Naive thymus-derived CD8-positive, alpha-beta T cell (primary cell): ENCODE data around the gene ADD2. TPM values are rescaled to one million over a fixed set of nuclear protein-coding genes. Genes with fewer than 3 reads are reported as not detected.
"Not testable (repeated sequence)": the region's sequence is repeated elsewhere in the genome, so short reads cannot be mapped to it uniquely, and the experiment has no call there.

ENCODE experiments used
- ATAC-seq, 2 donors: fragments of 150-1000 bp; cut with Tn5 transposase in 1 of 2; sonication (Bioruptor Pico), chemical (Tn5 transposase) in 1 of 2; 1 replicate in 1 of 2; 2 replicates in 1 of 2; pipeline ENCODE4 v1.10.0; 2021; ENCODE audit warnings: mild to moderate bottlenecking in 2 of 2, moderate library complexity in 2 of 2
- POLR2A ChIA-PET: fragments of 350-600 bp; sonication (Branson Sonifier 250); formaldehyde crosslinking; loops from one replicate; lab custom pipeline; 2021; ENCODE audit warnings: antibody characterized with exemption; lab: Charles Lee
- DNase-seq, 10 donors: peaks; one replicate each; pipeline versions ENCODE4 v3.0.0 to v3.0.0-alpha.2; 2020 to 2022
- H3K27ac Mint-ChIP-seq, 10 donors: one replicate each; pipeline ENCODE4 v1.8.0; 2020 to 2022; ENCODE audit warnings: mild to moderate bottlenecking in 10 of 10, mixed read lengths in 10 of 10, moderate library complexity in 4 of 10, inconsistent platforms in 1 of 10
- H3K27me3 Mint-ChIP-seq, 5 donors: one replicate each; pipeline ENCODE4 v1.8.0; 2021 to 2022; ENCODE audit warnings: mixed read lengths in 5 of 5
- H3K36me3 Mint-ChIP-seq, 3 donors: one replicate each; pipeline ENCODE4 v1.8.0; 2020 to 2022; ENCODE audit warnings: mixed read lengths in 3 of 3, mild to moderate bottlenecking in 2 of 3, inconsistent platforms in 1 of 3
- H3K4me1 Mint-ChIP-seq, 4 donors: one replicate each; pipeline ENCODE4 v1.8.0; 2021 to 2022; ENCODE audit warnings: mixed read lengths in 4 of 4
- H3K4me3 Mint-ChIP-seq, 10 donors: one replicate each; pipeline ENCODE4 v1.8.0; 2020 to 2022; ENCODE audit warnings: mild to moderate bottlenecking in 10 of 10, mixed read lengths in 10 of 10, moderate library complexity in 6 of 10, inconsistent platforms in 1 of 10
- H3K9me3 Mint-ChIP-seq, 9 donors: one replicate each; pipeline ENCODE4 v1.8.0; 2020 to 2022; ENCODE audit warnings: mixed read lengths in 9 of 9, mild to moderate bottlenecking in 3 of 9, inconsistent platforms in 1 of 9, moderate library complexity in 1 of 9
- polyA plus RNA-seq, 3 donors: library from polyadenylated mRNA; unstranded; fragments of 300-500 nt; fragmentation: Illumina TruSeq; gene quantifications; one replicate each; pipeline ENCODE4 v1.2.3, GENCODE V29; 2021
- total RNA-seq, 8 experiments: library from RNA in 2 of 8; stranded (reverse) in 2 of 8; gene quantifications; one replicate each; pipeline ENCODE4 v1.2.3 and lab custom pipeline; 2021 to 2026

ADD2 gene
- 10 to 100 TPM in 1 of 2 experiments, 1 to 10 TPM in 1; 9.3 to 10.9 TPM for total RNA-seq
- polyA plus RNA-seq, result 1 to 10 TPM; 1.8 to 4.7 (median 3.3) TPM
- 14.3 to 72.1 (median 38.5) reads per million in 6 experiments for total RNA-seq (lab: John Stamatoyannopoulos, UW)

- POLR2A ChIA-PET, result interaction anchor here (0.8 to 2.2 kb wide), 3 partner anchors 17 to 112 kb away, joined by 3 to 5 read pairs (median 5); no protein-coding TSS in a partner anchor
- DNase-seq (peak; percentile 32 to 67 (median 45)), ATAC-seq (peak; percentile 79 to 82)
- Mint-ChIP-seq H3K4me3 (peak within 1 kb of the TSS; percentile 85 to 93 (median 90)), H3K27me3 (peaks cover 0 to 39% (median 4%) of the 10 kb centered on the region in 5 donors), H3K4me1 (peaks cover 5 to 24% (median 19%) of the 10 kb centered on the region in 4 donors), H3K9me3 (no peaks in the 10 kb centered on the region), H3K36me3 (no peaks in the 10 kb centered on the region), H3K27ac (peak within 1 kb of the TSS in 9 of 10 donors; percentile 25 to 92 (median 80))
Measured at GRCh38 chr2:70767699-70768589, at the start of gene ADD2. Gene ADD2 (minus strand): TSS chr2:70768200. CDS start chr2:70706408, 61,792 bp downstream.

GRCh38 chr2:70817284-70817954 is 49.4 kb upstream of the ADD2 start:
- DNase-seq (no peak), ATAC-seq (no peak)
- no peaks in the 10 kb centered on the region for H3K9me3 Mint-ChIP-seq
- H3K27ac Mint-ChIP-seq, result no peak overlapping the region
- H3K27me3 Mint-ChIP-seq, result peaks cover 0 to 18% (median 8%) of the 10 kb centered on the region in 5 donors
- H3K36me3 Mint-ChIP-seq, result no peaks in the 10 kb centered on the region
- H3K4me1 Mint-ChIP-seq, result peaks cover 0 to 6% (median 1%) of the 10 kb centered on the region in 4 donors
- H3K4me3 Mint-ChIP-seq, result no peak overlapping the region
- POLR2A ChIA-PET, result no interaction called here

GRCh38 chr2:70816726-70817125 is 48.7 kb upstream of the ADD2 start:
- DNase-seq (no peak), ATAC-seq (no peak)
- H3K4me1 Mint-ChIP-seq, result no peaks in the 10 kb centered on the region
- no peaks in the 10 kb centered on the region for H3K36me3 Mint-ChIP-seq
- H3K27me3 Mint-ChIP-seq, result peaks cover 0 to 18% (median 8%) of the 10 kb centered on the region in 5 donors
- POLR2A ChIA-PET, result no interaction called here
- peak overlapping the region in 1 of 10 donors; percentile 24 for H3K27ac Mint-ChIP-seq
- no peaks in the 10 kb centered on the region for H3K9me3 Mint-ChIP-seq
- H3K4me3 Mint-ChIP-seq, result no peak overlapping the region

GRCh38 chr2:70808983-70809958 is 41.3 kb upstream of the ADD2 start:
- H3K27ac Mint-ChIP-seq, result peak overlapping the region in 1 of 10 donors; percentile 65
- no peak for DNase-seq
- no peak overlapping the region for H3K4me3 Mint-ChIP-seq
- POLR2A ChIA-PET, result no interaction called here
- peaks cover 0 to 3% (median 0%) of the 10 kb centered on the region in 9 donors for H3K9me3 Mint-ChIP-seq
- H3K27me3 Mint-ChIP-seq, result peaks cover 0 to 4% (median 0%) of the 10 kb centered on the region in 5 donors
- no peaks in the 10 kb centered on the region for H3K4me1 Mint-ChIP-seq
- no peaks in the 10 kb centered on the region for H3K36me3 Mint-ChIP-seq
- ATAC-seq, result no peak

- POLR2A ChIA-PET, result no interaction called here
- ATAC-seq (no peak), DNase-seq (no peak)
- H3K4me1 Mint-ChIP-seq, result no peaks in the 10 kb centered on the region
- peaks cover 0 to 3% (median 0%) of the 10 kb centered on the region in 9 donors for H3K9me3 Mint-ChIP-seq
- no peak overlapping the region for H3K4me3 Mint-ChIP-seq
- no peak overlapping the region for H3K27ac Mint-ChIP-seq
- H3K36me3 Mint-ChIP-seq, result peaks cover 0 to 4% (median 0%) of the 10 kb centered on the region in 3 donors
- peaks cover 0 to 2% (median 0%) of the 10 kb centered on the region in 5 donors for H3K27me3 Mint-ChIP-seq
Measured at GRCh38 chr2:70807828-70808118, 39.8 kb upstream of the ADD2 start.

- ATAC-seq (no peak), DNase-seq (no peak)
- no peaks in the 10 kb centered on the region for H3K4me1 Mint-ChIP-seq
- peaks cover 0 to 3% (median 0%) of the 10 kb centered on the region in 9 donors for H3K9me3 Mint-ChIP-seq
- no peak overlapping the region for H3K27ac Mint-ChIP-seq
- H3K27me3 Mint-ChIP-seq, result peaks cover 0 to 2% (median 0%) of the 10 kb centered on the region in 5 donors
- no peak overlapping the region for H3K4me3 Mint-ChIP-seq
- POLR2A ChIA-PET, result no interaction called here
- H3K36me3 Mint-ChIP-seq, result peaks cover 0 to 4% (median 0%) of the 10 kb centered on the region in 3 donors
Measured at GRCh38 chr2:70807102-70807827, 39.3 kb upstream of the ADD2 start.

GRCh38 chr2:70806620-70807019 is 38.6 kb upstream of the ADD2 start:
- H3K36me3 Mint-ChIP-seq, result peaks cover 0 to 4% (median 0%) of the 10 kb centered on the region in 3 donors
- H3K27me3 Mint-ChIP-seq, result peaks cover 0 to 2% (median 0%) of the 10 kb centered on the region in 5 donors
- ATAC-seq (no peak), DNase-seq (no peak)
- no peak overlapping the region for H3K27ac Mint-ChIP-seq
- no peak overlapping the region for H3K4me3 Mint-ChIP-seq
- POLR2A ChIA-PET, result no interaction called here
- no peaks in the 10 kb centered on the region for H3K4me1 Mint-ChIP-seq
- peaks cover 0 to 3% (median 0%) of the 10 kb centered on the region in 9 donors for H3K9me3 Mint-ChIP-seq

GRCh38 chr2:70806013-70806412 is 38.0 kb upstream of the ADD2 start:
- Mint-ChIP-seq H3K27ac (no peak overlapping the region), H3K36me3 (peaks cover 0 to 4% (median 0%) of the 10 kb centered on the region in 3 donors), H3K4me3 (no peak overlapping the region), H3K27me3 (peaks cover 0 to 2% (median 0%) of the 10 kb centered on the region in 5 donors), H3K9me3 (peaks cover 0 to 3% (median 0%) of the 10 kb centered on the region in 9 donors), H3K4me1 (no peaks in the 10 kb centered on the region)
- POLR2A ChIA-PET, result no interaction called here
- ATAC-seq (no peak), DNase-seq (no peak)

- DNase-seq (no peak), ATAC-seq (no peak)
- Mint-ChIP-seq H3K36me3 (peaks cover 0 to 9% (median 8%) of the 10 kb centered on the region in 3 donors), H3K4me3 (no peak overlapping the region), H3K27me3 (peaks cover 0 to 38% (median 5%) of the 10 kb centered on the region in 5 donors), H3K4me1 (peaks cover 0 to 3% (median 0%) of the 10 kb centered on the region in 4 donors), H3K9me3 (peaks cover 0 to 11% (median 6%) of the 10 kb centered on the region in 9 donors), H3K27ac (no peak overlapping the region)
- POLR2A ChIA-PET, result interaction anchor here (0.6 kb wide), 1 partner anchor 13 kb away, joined by 3 read pairs; no protein-coding TSS in a partner anchor
Measured at GRCh38 chr2:70801607-70802263, 33.7 kb upstream of the ADD2 start.

- POLR2A ChIA-PET, result no interaction called here
- DNase-seq, result no peak
- no peak overlapping the region for H3K27ac Mint-ChIP-seq
- H3K27me3 Mint-ChIP-seq, result peaks cover 0 to 41% (median 5%) of the 10 kb centered on the region in 5 donors
- H3K4me1 Mint-ChIP-seq, result peaks cover 0 to 3% (median 0%) of the 10 kb centered on the region in 4 donors
- ATAC-seq, result no peak
- peaks cover 0 to 9% (median 8%) of the 10 kb centered on the region in 3 donors for H3K36me3 Mint-ChIP-seq
- H3K4me3 Mint-ChIP-seq, result no peak overlapping the region
- peaks cover 0 to 11% (median 6%) of the 10 kb centered on the region in 9 donors for H3K9me3 Mint-ChIP-seq
Measured at GRCh38 chr2:70799706-70800105, 31.7 kb upstream of the ADD2 start.

GRCh38 chr2:70797996-70798395 is 30.0 kb upstream of the ADD2 start:
- H3K9me3 Mint-ChIP-seq, result peaks cover 0 to 11% (median 6%) of the 10 kb centered on the region in 9 donors
- H3K4me3 Mint-ChIP-seq, H3K27ac Mint-ChIP-seq, H3K4me1 Mint-ChIP-seq, H3K36me3 Mint-ChIP-seq, DNase-seq, ATAC-seq, POLR2A ChIA-PET: not testable (repeated sequence)
- H3K27me3 Mint-ChIP-seq, result peaks cover 3 to 57% (median 9%) of the 10 kb centered on the region in 5 donors
